Measurements from ENCODE around the gene FRRS1. TPM values are rescaled to one million over a fixed set of nuclear protein-coding genes. Genes with fewer than 3 reads are reported as not detected.

FRRS1 gene
- total and polyA plus RNA-seq, 2 of the 4 experiments (the other 2 are of a cell fraction), result 3.8 to 23.5 TPM

DNA sequence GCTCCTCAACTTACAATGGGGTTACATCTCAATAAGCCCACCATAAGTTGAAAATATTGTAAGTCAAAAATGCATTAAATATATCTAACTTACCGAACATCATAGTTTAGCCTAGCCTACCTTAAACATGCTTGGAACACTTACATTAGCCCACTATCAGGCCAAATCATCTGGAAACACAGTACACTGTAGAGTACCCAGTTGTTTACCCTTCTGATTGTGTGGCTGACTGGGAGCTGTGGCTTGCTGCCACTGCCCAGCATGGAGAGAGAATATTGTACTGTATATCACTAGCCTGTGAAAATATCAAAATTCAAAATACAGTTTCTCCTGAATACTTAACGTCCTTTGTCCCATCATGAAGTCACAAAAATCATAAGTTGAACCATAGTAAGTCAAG is 40.4 kb upstream of the FRRS1 start:
- H3K27ac ChIP-seq (ENCODE audit: insufficient read depth, low read length), result no peak overlapping the region
- no peak overlapping the region for H2BK5ac ChIP-seq (ENCODE audit: low read depth, low read length, poor library complexity, severe bottlenecking)
- H3K14ac ChIP-seq (replicated peaks; ENCODE audit: low read depth, low read length), result no peak overlapping the region
- ChIA-PET POLR2A (ENCODE audit: unreplicated experiment) (no interaction called here), CTCF (interaction anchor here (0.7 kb wide), 1 partner anchor 328 kb away, joined by 3 read pairs; no protein-coding TSS in a partner anchor)
- no peak overlapping the region for H3K4ac ChIP-seq (ENCODE audit: low read depth, low read length)
- no peak overlapping the region for H2AK5ac ChIP-seq (ENCODE audit: low read depth, low read length)
- H2AK9ac ChIP-seq (replicated peaks; ENCODE audit: low read depth, low read length, poor library complexity), result no peak overlapping the region
- no peak overlapping the region for H2BK20ac ChIP-seq (ENCODE audit: low read depth, low read length)
- no peak overlapping the region for H4K8ac ChIP-seq (ENCODE audit: low read depth in 2 of 2, low read length in 2 of 2)
- H3K36me3 ChIP-seq (ENCODE audit: control insufficient read depth, insufficient read depth, low read length), result no peaks in the 10 kb centered on the region
- DNase-seq (no peak), ATAC-seq (ENCODE audit: low read depth) (no peak)
- no peak overlapping the region for H3K56ac ChIP-seq (ENCODE audit: extremely low read depth, insufficient read depth, low read length)
- peaks cover 3% of the 10 kb centered on the region for H3K9me3 ChIP-seq (ENCODE audit: control insufficient read depth, insufficient read depth, low read length)
- no peaks in the 10 kb centered on the region for H3K79me1 ChIP-seq (ENCODE audit: low read depth in 1 of 2, low read length in 2 of 2)
- H2AFZ ChIP-seq (replicated peaks; ENCODE audit: low read length, poor library complexity), result no peak overlapping the region
- H4K20me1 ChIP-seq (ENCODE audit: insufficient read depth, low read length), result no peaks in the 10 kb centered on the region
- H3K4me1 ChIP-seq (ENCODE audit: control insufficient read depth, insufficient read depth, low read length), result no peaks in the 10 kb centered on the region; the same call in 1 of the 2 replicates
- no peak overlapping the region for H2BK120ac ChIP-seq (ENCODE audit: low read depth, low read length)
- WGBS, 2 experiments (ENCODE audit: extremely low coverage in 2 of 2, insufficient read length in 1 of 2), result no CpG with 5 or more reads among the region's 2 CpGs
- no peak overlapping the region for H4K5ac ChIP-seq (ENCODE audit: low read depth, low read length)
- no peak overlapping the region for H3K4me2 ChIP-seq (ENCODE audit: low read depth, low read length)
- no peak for TF ChIP-seq RFX5 (IDR thresholded peaks at IDR 0.05; ENCODE audit: low read depth, low read length)
- BruUV-seq (replicated peaks), result no TSS peak
- intact Hi-C loops (cut with micrococcal nuclease), result loop anchor here (10.0 kb wide), 1 partner anchor 548 kb away; the partner anchor contains the start of gene CDC14A
- H3K4me3 ChIP-seq (ENCODE audit: insufficient read depth, low read depth, low read length), result no peak overlapping the region
- no peak overlapping the region for H3K9ac ChIP-seq (ENCODE audit: low read depth, low read length)
- no peak overlapping the region for H3K23ac ChIP-seq (ENCODE audit: low read depth, low read length)
- dilution Hi-C loops (cut with HindIII; ENCODE audit: low sequenced_read_pairs, unreplicated experiment), result no loop called here
- no peak overlapping the region for H2BK15ac ChIP-seq (ENCODE audit: low read depth, low read length)
- in situ Hi-C loops (cut with MboI; ENCODE audit: low sequenced_read_pairs), result loop anchor here (5.0 to 25.0 kb wide), 4 partner anchors 328 to 1058 kb away; partner anchors contain the start of genes RTCA, SASS6 and TRMT13
- H3K27me3 ChIP-seq (ENCODE audit: control insufficient read depth, insufficient read depth, low read length), result peaks cover 16% of the 10 kb centered on the region
- no peak overlapping the region for H3K18ac ChIP-seq (ENCODE audit: low read depth, low read length)
- H4K91ac ChIP-seq (ENCODE audit: insufficient read depth, low read depth, low read length), result no peak overlapping the region
- no peaks in the 10 kb centered on the region for H3K9me1 ChIP-seq (ENCODE audit: insufficient read depth, low read length)

All from IMR-90 (cell line).